CD14-positive monocyte (primary cell): ENCODE measurements around the gene S100A4. TPM values are rescaled to one million over a fixed set of nuclear protein-coding genes. Genes with fewer than 3 reads are reported as not detected.

Experiments
- DNase-seq, 3 donors: peaks; one replicate each; pipeline ENCODE4 v3.0.0-alpha.2; 2011 to 2022
- H2AFZ ChIP-seq: 2 replicates; pipeline ENCODE4 v1.6.0; 2012; ENCODE audit warnings: mild to moderate bottlenecking, low read depth, low read length, inconsistent platforms; ENCODE audit not compliant: insufficient read depth, poor library complexity, severe bottlenecking
- H3K27ac ChIP-seq, 2 donors: 1 replicate in 1 of 2; 2 replicates in 1 of 2; pipeline ENCODE4 v1.5.1; 2012 to 2013; ENCODE audit warnings: low read length in 2 of 2, control low read depth in 1 of 2, inconsistent platforms in 1 of 2, low read depth in 1 of 2, mild to moderate bottlenecking in 1 of 2
- H3K27me3 ChIP-seq, 2 donors: one replicate each; pipeline versions ENCODE4 v1.6.0 to v1.6.1; 2011 to 2013; ENCODE audit warnings: low read length in 2 of 2; ENCODE audit not compliant: control insufficient read depth in 2 of 2, insufficient read depth in 2 of 2
- H3K36me3 ChIP-seq, 2 donors: replicated peaks in 1 of 2; 1 replicate in 1 of 2; 2 replicates in 1 of 2; pipeline versions ENCODE4 v1.5.1 to v1.6.1; 2012 to 2013; ENCODE audit warnings: low read length in 2 of 2, control low read depth in 1 of 2, inconsistent platforms in 1 of 2, mild to moderate bottlenecking in 1 of 2; ENCODE audit not compliant: insufficient read depth in 2 of 2, control insufficient read depth in 1 of 2
- H3K4me1 ChIP-seq, 2 donors: 1 replicate in 1 of 2; 2 replicates in 1 of 2; pipeline versions ENCODE4 v1.5.1 to v1.6.1; 2012 to 2013; ENCODE audit warnings: low read length in 2 of 2, control low read depth in 1 of 2, inconsistent platforms in 1 of 2, mild to moderate bottlenecking in 1 of 2, moderate library complexity in 1 of 2; ENCODE audit not compliant: insufficient read depth in 2 of 2, control insufficient read depth in 1 of 2
- H3K4me2 ChIP-seq: replicated peaks from 2 replicates; pipeline ENCODE3; 2012; ENCODE audit warnings: low read length, moderate library complexity, mild to moderate bottlenecking; ENCODE audit not compliant: poor library complexity, severe bottlenecking; ENCODE audit errors: extremely low read depth
- H3K4me3 ChIP-seq, 3 experiments: fragments of 200-600 bp in 1 of 3; sonication (generic) in 1 of 3; replicated peaks in 1 of 3; 1 replicate in 2 of 3; 2 replicates in 1 of 3; pipeline ENCODE4 v1.5.1; 2011 to 2013; ENCODE audit warnings: low read length in 3 of 3, mild to moderate bottlenecking in 3 of 3, control low read depth in 2 of 3, low read depth in 2 of 3, inconsistent platforms in 1 of 3, moderate library complexity in 1 of 3
- H3K79me2 ChIP-seq: 2 replicates; pipeline ENCODE4 v1.6.0; 2012; ENCODE audit warnings: mild to moderate bottlenecking, control low read depth, inconsistent platforms, low read length, moderate library complexity; ENCODE audit not compliant: insufficient read depth
- H3K9ac ChIP-seq: 2 replicates; pipeline ENCODE4 v1.6.0; 2017; ENCODE audit warnings: low read length, mild to moderate bottlenecking; ENCODE audit not compliant: insufficient read depth, poor library complexity, severe bottlenecking
- H3K9me3 ChIP-seq, 2 donors: replicated peaks in 1 of 2; 1 replicate in 1 of 2; 2 replicates in 1 of 2; pipeline versions ENCODE4 v1.5.1 to v1.6.1; 2012 to 2013; ENCODE audit warnings: low read length in 2 of 2, control low read depth in 1 of 2; ENCODE audit not compliant: control insufficient read depth in 1 of 2, insufficient read depth in 1 of 2
- H4K20me1 ChIP-seq: 2 replicates; pipeline ENCODE4 v1.6.0; 2012; ENCODE audit warnings: mild to moderate bottlenecking, low read length, control low read depth, moderate library complexity; ENCODE audit not compliant: insufficient read depth
- H3K27ac Mint-ChIP-seq, 7 donors: one replicate each; pipeline ENCODE4 v1.8.0; 2020; ENCODE audit warnings: mild to moderate bottlenecking in 7 of 7, mixed read lengths in 7 of 7, moderate library complexity in 6 of 7, inconsistent platforms in 2 of 7
- H3K27me3 Mint-ChIP-seq, 3 donors: one replicate each; pipeline ENCODE4 v1.8.0; 2021 to 2022; ENCODE audit warnings: low read depth in 3 of 3, mild to moderate bottlenecking in 3 of 3, mixed read lengths in 3 of 3, moderate library complexity in 3 of 3, inconsistent platforms in 1 of 3
- H3K36me3 Mint-ChIP-seq, 2 donors: one replicate each; pipeline ENCODE4 v1.8.0; 2020; ENCODE audit warnings: mixed read lengths in 2 of 2, inconsistent platforms in 1 of 2, mild to moderate bottlenecking in 1 of 2
- H3K4me1 Mint-ChIP-seq: one replicate; pipeline ENCODE4 v1.8.0; 2020; ENCODE audit warnings: mild to moderate bottlenecking, mixed read lengths
- H3K4me3 Mint-ChIP-seq, 2 donors: one replicate each; pipeline ENCODE4 v1.8.0; 2020; ENCODE audit warnings: mild to moderate bottlenecking in 2 of 2, mixed read lengths in 2 of 2, moderate library complexity in 1 of 2
- H3K9me3 Mint-ChIP-seq, 7 donors: one replicate each; pipeline ENCODE4 v1.8.0; 2020 to 2022; ENCODE audit warnings: mixed read lengths in 7 of 7, mild to moderate bottlenecking in 6 of 7, moderate library complexity in 6 of 7, inconsistent platforms in 2 of 7
- WGBS: methylation state at CpG from one replicate; pipeline ENCODE4 v1.1.5; 2013; ENCODE audit warnings: missing lambda C conversion rate; ENCODE audit not compliant: insufficient coverage; 5-methylcytosine and 5-hydroxymethylcytosine counted together
- intact Hi-C, 2 donors: fragments of 100-400 bp; cut with micrococcal nuclease; formaldehyde crosslinking; loops; one replicate each; pipeline versions ENCODE4 v1.15.0 to v1.15.1; 2023
- polyA plus RNA-seq, 3 donors: library from polyadenylated mRNA; depleted of rRNA in 1 of 3; unstranded in 2 of 3; stranded (reverse) in 1 of 3; fragments of 300-500 nt in 2 of 3; fragments of >200 nt in 1 of 3; fragmentation: Illumina TruSeq in 2 of 3; gene quantifications; 1 replicate in 2 of 3; 2 replicates in 1 of 3; pipeline ENCODE4 v1.2.3, GENCODE V29; 2012 to 2021
- TF ChIP-seq, protein P1 (sequence below): fragments of 200-600 bp; IDR thresholded peaks from one replicate; pipeline ENCODE4 v1.8.0; 2022; ENCODE audit warnings: antibody characterized with exemption, mild to moderate bottlenecking

Gene S100A4
- polyA plus RNA-seq, 3 donors = 4,538 to 7,344 (median 6,092) TPM

GRCh38 chr1:153534226-153534924 lies 11.2 kb downstream of the S100A4 start:
- H3K4me3 ChIP-seq = peak overlapping the region; percentile 70 to 91 (median 84)
- no peak overlapping the region for H2AFZ ChIP-seq
- H3K27ac ChIP-seq = peak overlapping the region; percentile 96 to 98
- TF ChIP-seq, protein P1, sequence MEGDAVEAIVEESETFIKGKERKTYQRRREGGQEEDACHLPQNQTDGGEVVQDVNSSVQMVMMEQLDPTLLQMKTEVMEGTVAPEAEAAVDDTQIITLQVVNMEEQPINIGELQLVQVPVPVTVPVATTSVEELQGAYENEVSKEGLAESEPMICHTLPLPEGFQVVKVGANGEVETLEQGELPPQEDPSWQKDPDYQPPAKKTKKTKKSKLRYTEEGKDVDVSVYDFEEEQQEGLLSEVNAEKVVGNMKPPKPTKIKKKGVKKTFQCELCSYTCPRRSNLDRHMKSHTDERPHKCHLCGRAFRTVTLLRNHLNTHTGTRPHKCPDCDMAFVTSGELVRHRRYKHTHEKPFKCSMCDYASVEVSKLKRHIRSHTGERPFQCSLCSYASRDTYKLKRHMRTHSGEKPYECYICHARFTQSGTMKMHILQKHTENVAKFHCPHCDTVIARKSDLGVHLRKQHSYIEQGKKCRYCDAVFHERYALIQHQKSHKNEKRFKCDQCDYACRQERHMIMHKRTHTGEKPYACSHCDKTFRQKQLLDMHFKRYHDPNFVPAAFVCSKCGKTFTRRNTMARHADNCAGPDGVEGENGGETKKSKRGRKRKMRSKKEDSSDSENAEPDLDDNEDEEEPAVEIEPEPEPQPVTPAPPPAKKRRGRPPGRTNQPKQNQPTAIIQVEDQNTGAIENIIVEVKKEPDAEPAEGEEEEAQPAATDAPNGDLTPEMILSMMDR = no peak
- 85% methylated on average over 5 of the region's 7 CpGs for WGBS
- peak in 2 of 3 donors; percentile 48 to 67 for DNase-seq
- Mint-ChIP-seq H3K4me3 (peak overlapping the region; percentile 93 to 97), H3K36me3 (peaks cover 22 to 38% of the 10 kb centered on the region in 2 donors), H3K27ac (peak overlapping the region; percentile 94 to 99 (median 96)), H3K9me3 (no peaks in the 10 kb centered on the region), H3K4me1 (peaks cover 65% of the 10 kb centered on the region), H3K27me3 (peaks cover 0 to 2% (median 0%) of the 10 kb centered on the region in 3 donors)
- no peaks in the 10 kb centered on the region for H3K27me3 ChIP-seq
- intact Hi-C loops = loop anchor here (5.0 kb wide), 1 partner anchor 98 kb away; the partner anchor contains the start of gene CHTOP (in 2 of the 2)
- no peaks in the 10 kb centered on the region for H3K9me3 ChIP-seq
- peaks cover 53 to 67% of the 10 kb centered on the region in 2 donors for H3K4me1 ChIP-seq
- H3K4me2 ChIP-seq = peak overlapping the region; percentile 98
- H3K36me3 ChIP-seq = peaks cover 6 to 10% of the 10 kb centered on the region in 2 donors
- H4K20me1 ChIP-seq = peaks cover 30% of the 10 kb centered on the region
- H3K9ac ChIP-seq = peak overlapping the region; percentile 93
- peaks cover 44% of the 10 kb centered on the region for H3K79me2 ChIP-seq

DNA sequence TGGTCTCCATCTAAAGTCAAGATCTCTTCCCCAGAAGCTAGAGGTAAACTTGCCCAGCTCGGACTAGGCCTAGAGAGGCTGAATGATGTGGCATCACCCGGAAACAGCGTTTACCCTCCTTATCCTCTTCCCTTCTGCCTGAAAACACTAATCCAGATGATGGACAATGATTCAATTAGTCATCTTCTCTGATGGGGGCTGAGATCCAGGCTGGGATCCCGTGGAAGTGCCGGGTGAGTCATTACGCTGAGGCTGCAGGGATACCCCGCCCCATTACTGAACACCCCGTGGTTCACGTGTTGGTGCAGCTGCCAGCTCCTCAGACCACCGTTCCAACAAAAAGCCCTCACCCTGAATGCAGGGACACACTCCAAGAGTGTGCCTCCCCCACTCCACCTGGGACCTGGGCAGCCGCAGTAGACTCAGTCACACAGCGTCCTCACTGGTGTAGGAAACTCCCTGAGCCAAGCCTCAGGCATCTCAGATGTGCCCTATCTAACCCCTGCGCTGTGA lies 11.9 kb downstream of the S100A4 start:
- TF ChIP-seq, protein P1 = no peak
- H3K27ac Mint-ChIP-seq = peak overlapping the region; percentile 94 to 99 (median 96)
- peaks cover 66% of the 10 kb centered on the region for H3K4me1 Mint-ChIP-seq
- intact Hi-C loops = loop anchor here (1.0 to 5.0 kb wide), 2 partner anchors 35 to 99 kb away; partner anchors contain the start of gene CHTOP (in 2 of the 2)
- Histone ChIP-seq H3K4me3 (peak overlapping the region; percentile 70 to 91 (median 84)), H3K79me2 (peaks cover 44% of the 10 kb centered on the region), H3K36me3 (peaks cover 6 to 10% of the 10 kb centered on the region in 2 donors), H2AFZ (no peak overlapping the region), H3K4me1 (peaks cover 53 to 66% of the 10 kb centered on the region in 2 donors), H4K20me1 (peaks cover 30% of the 10 kb centered on the region), H3K27me3 (no peaks in the 10 kb centered on the region), H3K9me3 (no peaks in the 10 kb centered on the region), H3K27ac (peak overlapping the region; percentile 96 to 98), H3K4me2 (peak overlapping the region; percentile 98), H3K9ac (peak overlapping the region; percentile 93)
- H3K4me3 Mint-ChIP-seq = peak overlapping the region; percentile 93 to 97
- no peaks in the 10 kb centered on the region for H3K9me3 Mint-ChIP-seq
- peak; percentile 74 to 91 (median 75) for DNase-seq
- WGBS = 56% methylated on average over 7 of the region's 13 CpGs
- H3K36me3 Mint-ChIP-seq = peaks cover 25 to 39% of the 10 kb centered on the region in 2 donors
- H3K27me3 Mint-ChIP-seq = peaks cover 0 to 2% (median 0%) of the 10 kb centered on the region in 3 donors
